Measurements from ENCODE around the gene USP22.

DNA sequence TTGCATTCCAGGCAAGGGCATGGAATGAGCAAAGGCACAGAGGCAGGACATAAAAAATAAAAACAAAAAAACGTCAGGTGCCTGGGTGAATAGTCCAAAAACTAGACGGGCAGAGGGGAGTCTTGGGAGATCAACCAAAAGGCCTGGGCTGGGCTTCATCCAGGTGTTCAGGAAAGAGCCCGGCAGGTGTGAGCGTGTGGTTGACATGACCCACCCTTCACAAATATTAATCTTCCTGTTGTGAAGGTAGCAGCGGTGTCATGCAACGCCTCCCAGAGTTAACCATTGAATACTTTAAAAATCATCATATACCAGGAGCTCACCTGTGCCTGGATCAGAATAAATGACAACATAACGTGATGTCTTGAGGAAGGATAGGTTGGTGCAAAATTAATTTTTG, 90.6 kb downstream of the USP22 start:
- TF ChIP-seq, protein P1, sequence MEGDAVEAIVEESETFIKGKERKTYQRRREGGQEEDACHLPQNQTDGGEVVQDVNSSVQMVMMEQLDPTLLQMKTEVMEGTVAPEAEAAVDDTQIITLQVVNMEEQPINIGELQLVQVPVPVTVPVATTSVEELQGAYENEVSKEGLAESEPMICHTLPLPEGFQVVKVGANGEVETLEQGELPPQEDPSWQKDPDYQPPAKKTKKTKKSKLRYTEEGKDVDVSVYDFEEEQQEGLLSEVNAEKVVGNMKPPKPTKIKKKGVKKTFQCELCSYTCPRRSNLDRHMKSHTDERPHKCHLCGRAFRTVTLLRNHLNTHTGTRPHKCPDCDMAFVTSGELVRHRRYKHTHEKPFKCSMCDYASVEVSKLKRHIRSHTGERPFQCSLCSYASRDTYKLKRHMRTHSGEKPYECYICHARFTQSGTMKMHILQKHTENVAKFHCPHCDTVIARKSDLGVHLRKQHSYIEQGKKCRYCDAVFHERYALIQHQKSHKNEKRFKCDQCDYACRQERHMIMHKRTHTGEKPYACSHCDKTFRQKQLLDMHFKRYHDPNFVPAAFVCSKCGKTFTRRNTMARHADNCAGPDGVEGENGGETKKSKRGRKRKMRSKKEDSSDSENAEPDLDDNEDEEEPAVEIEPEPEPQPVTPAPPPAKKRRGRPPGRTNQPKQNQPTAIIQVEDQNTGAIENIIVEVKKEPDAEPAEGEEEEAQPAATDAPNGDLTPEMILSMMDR (IDR thresholded peaks at IDR 0.05; ENCODE audit: low read depth, low read length, missing input control) = no peak
- no peak for TF ChIP-seq TAF1 (conservative IDR thresholded peaks at IDR 0.05)
- no peak for TF ChIP-seq GABPA (IDR thresholded peaks at IDR 0.05 in 1 of 2, conservative IDR thresholded peaks at IDR 0.05 in 1 of 2)
- TF ChIP-seq JUND (IDR thresholded peaks at IDR 0.05) = no peak
- TF ChIP-seq NR2F2 (IDR thresholded peaks at IDR 0.05) = no peak
- TF ChIP-seq HNF4A (conservative IDR thresholded peaks at IDR 0.05) = no peak
- TF ChIP-seq EGR1 (IDR thresholded peaks at IDR 0.05; ENCODE audit: low read depth in 2 of 2) = no peak
- TF ChIP-seq, protein P2, sequence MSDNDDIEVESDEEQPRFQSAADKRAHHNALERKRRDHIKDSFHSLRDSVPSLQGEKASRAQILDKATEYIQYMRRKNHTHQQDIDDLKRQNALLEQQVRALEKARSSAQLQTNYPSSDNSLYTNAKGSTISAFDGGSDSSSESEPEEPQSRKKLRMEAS (IDR thresholded peaks at IDR 0.05) = no peak
- TF ChIP-seq RAD21 (IDR thresholded peaks at IDR 0.05) = no peak

Measured in liver (tissue), 3 donors.